Measurements from ENCODE around the gene PAPPA2.
A peak's percentile ranks its signal among the peaks of the same experiment; 100 is the strongest.
"Not testable (repeated sequence)": the region's sequence is repeated elsewhere in the genome, so short reads cannot be mapped to it uniquely, and the experiment has no call there.

The PAPPA2 gene

DNA sequence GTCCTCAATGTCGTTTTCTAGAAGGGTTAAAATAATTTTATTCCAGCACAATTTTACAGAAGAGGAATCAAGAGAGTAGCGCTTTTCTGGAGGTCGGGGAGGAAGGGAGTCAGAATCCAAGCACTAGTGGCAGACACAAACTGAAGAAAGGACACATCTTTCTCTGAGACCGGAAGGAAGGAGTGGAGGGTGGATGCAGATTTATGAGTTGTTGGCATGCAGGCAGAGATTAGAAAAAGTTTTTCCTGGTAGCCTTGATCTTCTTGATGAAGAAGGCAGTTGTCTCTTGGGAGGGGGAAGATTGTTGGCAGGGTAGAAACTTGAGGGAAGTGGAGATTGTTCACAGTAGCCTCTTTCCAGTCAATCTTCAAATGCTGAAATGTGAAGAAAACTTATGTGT lies 149.8 kb downstream of the PAPPA2 start:
- no peak for DNase-seq

DNA sequence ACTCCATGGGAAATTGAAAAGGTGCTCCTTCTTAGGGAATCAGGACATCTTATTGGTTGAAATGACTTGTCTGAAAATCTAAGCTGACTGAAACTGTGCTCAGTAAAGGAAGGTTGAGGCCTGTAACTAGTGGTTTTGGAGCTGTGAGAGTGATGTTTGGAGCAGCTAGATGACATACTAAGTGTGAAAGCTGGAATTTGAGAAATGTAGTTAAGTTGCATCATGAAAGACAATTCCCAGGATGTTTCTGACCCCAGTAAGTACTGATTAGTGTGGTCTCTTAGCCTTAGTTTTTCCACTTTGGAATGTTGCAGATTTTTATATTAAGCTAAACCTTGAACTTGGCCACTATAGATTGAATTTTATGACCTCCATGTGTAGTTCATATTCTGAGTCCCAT lies 154.9 kb downstream of the PAPPA2 start:
- no peak for DNase-seq

DNA sequence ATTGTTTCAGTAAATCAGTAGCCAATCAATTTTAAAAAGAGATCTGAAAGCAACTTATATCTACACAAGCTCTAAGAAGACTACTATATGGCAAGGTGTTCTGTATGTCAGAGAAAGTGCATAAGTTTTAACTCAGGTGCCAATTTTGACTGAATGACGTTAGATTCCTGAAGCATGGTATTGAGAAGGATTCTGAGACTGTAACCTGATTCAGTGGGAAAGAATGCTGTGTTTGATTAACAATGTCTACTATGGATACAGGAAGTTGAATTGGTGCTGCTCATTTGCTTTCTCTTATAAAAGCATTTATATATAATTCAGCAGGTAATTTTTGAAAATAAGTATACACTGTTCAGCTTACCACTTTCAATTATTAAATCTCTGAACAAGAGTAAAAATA lies 156.3 kb downstream of the PAPPA2 start:
- no peak for DNase-seq

DNA sequence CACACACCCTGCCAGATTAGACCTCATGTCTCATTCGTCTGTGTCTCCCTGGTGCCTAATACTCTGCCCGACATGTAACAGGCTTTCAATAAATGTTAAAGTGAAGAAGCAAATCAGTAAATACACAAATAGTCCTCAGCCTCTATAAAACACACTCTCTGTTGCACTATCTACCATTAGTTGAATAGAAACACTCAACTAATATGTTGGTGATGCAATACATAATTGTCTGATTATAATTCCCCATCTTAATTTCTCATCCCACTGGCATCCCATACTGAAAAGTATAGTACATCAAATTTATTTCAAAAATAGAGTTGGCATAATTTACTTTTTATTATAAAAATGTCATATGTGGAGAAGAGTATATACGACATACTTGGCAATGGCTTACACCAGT lies 162.4 kb downstream of the PAPPA2 start:
- DNase-seq: no peak

DNA sequence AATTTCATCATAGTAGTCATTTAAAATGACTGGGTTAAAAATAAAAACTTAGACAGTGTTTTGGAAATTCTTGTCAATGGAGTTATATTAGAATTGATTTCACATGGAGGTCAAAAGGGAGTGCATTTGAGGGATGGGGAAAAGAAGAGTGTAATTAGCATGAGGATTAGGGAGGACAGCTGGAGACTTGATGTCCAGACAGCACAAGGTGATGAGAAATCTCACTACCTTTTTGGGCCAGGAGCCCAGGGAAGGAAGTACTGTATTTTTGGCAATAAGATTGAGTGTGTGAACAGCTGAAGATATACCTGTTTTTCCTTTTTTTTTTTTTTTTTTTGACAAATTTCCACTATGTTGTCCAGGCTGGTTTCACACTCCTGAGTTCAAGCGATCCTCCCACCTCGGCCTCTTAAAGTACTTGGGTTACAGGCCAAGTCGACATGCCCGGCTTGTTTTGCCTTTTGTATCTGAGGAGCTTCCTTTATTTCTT lies 163.6 kb downstream of the PAPPA2 start:
- DNase-seq: no peak

DNA sequence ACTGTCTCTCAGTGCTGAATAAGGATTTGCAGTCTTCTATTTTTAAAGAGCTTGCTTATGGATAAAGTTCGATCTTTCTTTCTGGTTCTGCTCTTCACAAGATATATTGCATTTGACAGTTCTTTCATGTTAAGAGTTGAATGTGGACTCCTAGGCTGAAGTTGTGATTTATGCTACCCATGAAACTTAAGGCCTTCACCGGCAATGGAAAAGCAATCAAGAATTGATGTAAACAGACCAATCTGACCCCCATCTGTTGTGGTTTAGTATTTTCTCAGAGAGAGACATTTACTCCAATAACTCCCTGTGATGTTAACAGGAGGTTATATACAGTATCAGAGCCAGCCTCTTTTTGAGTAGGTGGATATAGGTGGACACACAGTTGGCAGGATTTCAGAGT lies 165.8 kb downstream of the PAPPA2 start:
- DNase-seq: no peak

DNA sequence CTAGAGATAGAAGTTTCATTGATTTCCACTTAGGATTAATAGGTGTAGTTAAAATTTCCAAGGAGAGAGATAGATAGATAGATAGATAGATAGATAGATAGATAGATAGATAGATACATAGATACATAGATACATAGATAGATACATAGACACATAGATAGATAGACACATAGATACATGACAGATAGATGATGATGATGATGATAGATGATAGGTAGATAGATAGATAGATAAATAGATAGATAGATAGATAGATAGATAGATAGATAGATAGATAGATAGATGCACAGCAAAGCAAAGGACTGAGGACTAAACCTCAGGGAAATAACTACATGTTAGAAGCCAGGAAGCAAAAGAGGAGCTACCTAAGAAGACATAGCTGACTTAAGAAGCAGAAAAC lies 171.8 kb downstream of the PAPPA2 start:
- DNase-seq: not testable (repeated sequence)

DNA sequence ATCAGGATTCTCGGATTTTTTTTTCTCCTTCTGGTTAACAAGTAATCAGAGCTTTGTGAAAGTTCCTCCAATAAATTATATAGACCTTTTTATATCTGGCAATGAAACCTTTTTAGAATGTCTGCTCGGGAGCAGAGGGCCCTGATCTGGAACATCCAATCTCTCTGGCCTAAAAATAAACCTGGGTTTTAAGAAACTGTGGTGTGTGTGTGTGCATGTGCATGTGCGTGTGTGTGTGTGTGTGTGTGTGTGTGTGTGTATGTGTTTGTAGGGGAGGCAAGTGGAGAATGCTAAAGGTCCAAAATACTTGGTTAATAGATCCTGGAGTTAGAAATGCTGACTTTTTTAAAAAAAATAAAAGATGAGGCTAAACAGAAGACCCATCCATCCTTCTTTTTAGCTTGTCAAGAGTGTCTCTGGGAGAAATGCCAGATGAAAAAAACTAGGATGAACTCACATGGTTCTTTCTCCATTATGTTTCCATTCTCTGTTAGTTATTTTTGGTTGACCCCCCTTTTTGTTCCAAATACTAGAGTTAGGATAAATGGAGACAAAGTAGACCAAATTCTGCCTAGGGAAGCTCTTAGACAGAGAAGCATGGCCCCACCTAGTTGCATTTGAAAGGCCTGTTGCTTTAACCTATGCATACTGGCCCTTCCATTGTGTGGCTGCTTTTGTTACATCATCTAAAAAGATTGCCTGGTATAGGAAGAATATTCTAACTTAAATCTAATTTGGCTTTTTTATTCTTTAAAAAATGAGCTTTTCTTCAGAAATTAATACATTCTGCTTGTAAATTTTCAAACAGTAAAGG lies 175.9 kb downstream of the PAPPA2 start:
- DNase-seq: no peak

DNA sequence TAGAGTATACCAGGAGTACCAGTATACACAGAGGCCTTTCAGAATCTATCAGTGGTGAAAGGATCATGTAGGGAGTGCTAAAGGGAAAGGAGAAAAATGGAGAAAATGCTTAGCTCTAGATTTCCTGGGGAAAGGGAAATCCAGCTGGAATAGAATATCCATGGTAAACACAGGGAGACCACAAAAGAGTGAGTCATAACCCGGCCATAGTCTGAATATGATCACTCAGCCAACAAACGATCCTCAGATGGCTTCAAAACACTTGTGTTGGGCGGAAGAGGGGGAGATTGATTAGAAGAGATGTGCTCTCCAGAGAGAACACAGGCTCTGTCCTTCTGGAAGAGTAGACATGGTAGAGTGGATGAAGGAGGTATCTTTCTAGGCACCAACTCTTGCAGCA lies 180.6 kb downstream of the PAPPA2 start:
- no peak for DNase-seq

DNA sequence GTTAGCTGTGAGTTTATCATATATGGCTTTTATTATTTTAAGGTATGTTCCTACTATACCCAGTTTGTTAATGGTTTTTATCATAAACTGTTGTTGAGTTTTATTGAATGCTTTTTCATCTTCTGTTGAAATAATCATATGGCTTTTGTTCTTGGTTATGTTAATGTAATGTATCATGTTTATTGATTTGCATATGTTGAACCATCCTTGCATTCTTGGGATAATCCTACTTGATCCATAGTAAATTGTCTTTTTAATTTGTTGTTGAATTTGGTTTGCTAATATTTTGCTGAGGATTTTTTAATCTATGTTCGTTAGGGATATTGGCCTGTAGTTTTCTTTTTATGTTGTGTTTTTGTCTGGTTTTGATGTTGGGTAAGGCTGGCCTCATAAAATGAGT lies 185.6 kb downstream of the PAPPA2 start:
- DNase-seq: no peak

DNA sequence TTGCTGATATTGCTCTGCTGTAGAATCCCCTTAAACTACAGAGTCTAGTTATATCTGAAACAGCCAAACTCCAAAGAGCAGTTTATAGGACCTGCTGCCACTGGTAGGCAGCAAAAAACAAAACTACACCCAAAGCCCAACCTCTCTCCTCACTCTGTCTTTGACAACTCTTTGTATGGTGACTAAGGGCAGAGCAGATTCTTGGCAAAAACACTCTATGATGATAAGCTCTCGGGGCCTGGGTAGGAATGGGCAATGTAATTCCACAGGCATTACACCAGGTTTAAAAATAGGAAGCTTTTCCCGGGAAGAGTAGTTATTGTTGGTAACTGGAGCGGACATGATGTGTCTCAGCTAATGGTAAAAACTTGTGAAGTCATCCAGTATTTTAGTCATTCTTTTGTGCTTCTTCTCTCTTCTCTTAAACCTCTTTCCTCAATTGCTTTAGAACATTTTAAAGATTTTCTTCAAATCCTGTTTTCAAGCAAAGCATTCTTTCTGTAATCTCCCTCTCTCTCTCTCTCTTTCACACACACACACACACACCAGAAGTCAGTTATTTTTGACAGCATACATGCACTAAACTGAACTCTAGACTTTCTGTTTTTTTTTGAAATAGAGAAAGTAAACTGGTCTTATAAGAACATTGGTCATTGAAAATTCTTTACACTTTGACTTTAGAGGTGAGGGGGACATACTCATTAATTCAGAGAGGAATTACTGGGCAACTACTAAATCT lies 193.5 kb downstream of the PAPPA2 start:
- no peak for DNase-seq

DNA sequence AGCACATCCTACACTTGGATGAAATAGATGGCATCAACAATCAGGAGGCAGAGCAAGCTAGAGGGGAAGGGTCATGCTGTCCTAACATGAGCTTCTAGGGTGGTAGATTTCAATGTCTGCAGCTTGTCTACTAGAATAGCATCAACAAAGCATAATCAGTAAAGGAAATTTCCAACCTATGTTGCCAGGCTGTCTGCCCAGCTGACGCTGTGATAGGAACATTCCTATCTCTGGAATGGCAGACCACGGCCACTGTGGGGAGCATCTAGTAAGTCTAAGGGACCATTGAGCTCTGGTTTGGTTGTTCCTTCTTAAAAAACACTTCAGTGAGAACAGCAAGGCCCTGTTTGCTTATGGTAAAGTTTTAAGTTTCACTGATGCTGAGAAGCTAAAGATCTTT lies 206.8 kb downstream of the PAPPA2 start:
- no peak for DNase-seq

DNA sequence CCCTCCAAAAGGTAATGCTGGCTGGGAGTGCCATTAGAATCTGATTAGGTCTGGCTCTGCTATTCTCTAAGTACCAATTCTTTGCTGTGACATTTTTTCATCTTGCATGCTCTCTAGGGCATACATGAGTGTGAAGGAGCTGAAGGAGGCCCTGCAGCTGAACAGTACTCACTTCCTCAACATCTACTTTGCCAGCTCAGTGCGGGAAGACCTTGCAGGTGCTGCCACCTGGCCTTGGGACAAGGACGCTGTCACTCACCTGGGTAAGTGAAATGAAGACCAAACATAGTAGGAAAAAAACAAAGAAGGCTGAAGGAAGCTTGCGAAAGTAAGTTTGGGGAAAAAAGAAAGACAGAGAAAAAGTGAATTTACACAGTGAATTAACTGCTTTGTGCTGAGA lies 207.9 kb downstream of the PAPPA2 start:
- DNase-seq: no peak

DNA sequence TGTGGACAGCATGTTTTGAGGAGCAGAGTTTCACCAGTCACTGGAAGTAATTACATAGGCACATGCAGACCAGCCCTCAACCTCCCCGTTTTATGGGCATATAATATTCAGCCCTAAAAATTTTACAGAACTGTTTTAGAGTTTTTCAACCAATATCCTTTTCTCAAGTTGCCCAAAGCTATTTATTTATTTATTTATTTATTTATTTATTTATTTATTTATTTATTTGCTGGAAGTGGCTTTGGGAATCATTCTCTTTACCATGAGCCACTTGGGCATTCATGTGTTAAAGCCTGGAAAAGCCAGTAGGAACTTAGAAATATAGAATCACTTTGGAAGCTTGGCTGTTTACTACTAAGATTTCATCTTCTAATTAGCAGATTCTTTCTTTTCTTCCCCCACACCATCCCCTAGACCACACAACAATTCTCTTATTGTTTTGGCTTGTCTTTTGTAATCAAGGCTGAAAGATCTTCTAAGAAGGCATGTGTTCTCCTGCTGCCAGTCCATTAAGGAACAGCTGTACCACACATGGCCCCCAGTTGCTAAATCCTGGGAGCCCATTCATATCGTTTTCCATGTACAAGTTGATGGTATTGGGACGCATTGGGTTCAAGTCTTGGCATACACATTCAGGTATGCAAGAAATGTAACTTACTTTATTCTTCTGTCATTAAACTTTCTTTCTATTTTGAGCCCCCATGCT lies 220.0 kb downstream of the PAPPA2 start:
- DNase-seq: no peak

DNA sequence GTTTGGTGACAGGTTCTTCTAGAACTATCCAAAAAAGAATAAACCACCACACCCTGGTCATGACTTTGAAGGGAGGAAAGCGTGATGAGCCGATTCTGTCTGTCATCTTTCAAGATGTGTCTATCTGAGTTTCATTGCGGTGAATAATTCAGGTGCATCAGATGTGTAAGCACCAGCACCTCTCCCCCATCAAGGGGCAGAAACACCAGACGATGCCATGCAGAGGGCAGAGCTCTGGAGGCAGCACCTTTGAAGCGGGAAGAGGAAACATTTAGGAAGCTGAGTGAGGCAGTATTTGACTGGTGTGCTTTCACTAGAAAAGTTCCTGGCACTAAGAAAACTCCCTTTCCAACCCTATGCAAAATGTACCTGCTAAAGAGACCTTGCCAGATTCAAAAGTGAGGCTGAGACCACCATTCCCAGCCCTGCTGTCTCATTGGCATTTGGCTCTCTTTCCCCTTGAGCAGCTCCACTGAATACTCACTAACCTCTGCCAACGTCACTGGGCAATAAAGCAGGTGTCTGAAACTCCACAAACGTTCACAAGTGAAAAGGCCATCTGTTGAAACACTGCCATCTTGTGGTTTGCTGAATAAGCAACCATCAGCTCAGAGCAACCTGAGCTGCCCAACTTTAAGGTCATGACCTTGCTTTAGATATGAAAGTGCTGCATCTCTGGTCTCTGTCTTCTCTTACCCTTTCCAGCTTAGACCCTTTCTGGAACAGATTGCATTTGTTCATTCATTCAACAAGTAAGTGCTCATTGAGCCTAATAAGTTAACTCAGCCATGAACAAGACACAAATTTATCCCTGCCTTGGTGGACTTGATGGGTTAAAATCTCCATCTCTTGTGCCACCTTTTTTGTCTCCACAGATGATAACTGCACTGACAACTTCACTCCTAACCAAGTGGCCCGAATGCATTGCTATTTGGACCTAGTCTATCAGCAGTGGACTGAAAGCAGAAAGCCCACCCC lies 228.6 kb downstream of the PAPPA2 start:
- peak; percentile 3 for DNase-seq

DNA sequence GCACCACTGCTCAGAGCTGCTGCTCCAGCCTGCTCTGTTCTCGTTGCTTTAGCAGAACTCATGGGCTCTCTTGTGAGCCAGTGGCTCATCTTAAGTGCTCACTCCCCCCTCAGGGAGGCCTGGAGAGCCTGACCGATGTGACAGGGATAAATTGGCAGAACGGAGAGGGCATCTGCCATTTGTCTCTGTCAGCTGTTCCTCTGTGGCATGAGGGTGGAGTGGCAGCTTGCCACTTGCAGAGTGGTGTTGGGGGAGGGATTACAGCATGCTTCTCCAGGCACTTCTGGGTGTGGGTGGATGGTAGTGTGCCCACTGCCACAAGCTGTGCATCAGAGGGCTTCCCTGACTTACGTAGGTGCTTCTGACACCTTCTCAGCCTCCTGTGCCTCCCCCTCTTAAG lies 229.5 kb downstream of the PAPPA2 start:
- DNase-seq: no peak

DNA sequence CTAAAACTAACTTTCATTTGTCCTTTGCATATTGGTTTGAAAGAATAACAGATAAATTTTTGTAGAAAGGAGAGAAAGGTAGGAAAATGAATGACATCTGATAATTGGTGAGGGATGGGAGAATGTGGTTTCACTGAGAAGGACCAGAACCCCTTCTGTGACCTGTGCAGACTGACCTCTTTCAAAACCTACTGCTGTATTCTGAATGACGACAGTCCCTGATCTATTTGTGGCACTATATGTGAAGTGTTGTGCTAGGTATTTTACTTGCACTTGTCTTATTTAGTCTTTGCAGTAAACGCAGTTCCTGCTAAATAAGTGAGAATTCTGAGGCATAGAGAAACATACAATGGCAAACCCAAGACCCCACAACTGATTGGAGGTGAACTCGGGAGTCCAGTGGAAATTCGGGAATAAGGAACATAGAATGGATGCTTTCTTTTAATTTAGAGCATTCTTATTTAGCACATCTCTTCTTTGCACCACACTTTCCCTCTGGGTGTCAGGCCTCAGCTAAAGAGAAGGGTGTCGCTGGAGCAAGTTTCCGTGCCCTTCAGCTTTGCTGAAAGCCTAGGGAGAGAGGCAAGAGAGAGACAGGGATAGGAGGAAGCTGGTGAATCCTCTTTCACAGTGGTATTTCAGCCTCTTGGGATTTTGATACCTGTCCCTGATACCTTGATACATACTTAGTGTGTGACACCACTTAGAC lies 230.2 kb downstream of the PAPPA2 start:
- no peak for DNase-seq

DNA sequence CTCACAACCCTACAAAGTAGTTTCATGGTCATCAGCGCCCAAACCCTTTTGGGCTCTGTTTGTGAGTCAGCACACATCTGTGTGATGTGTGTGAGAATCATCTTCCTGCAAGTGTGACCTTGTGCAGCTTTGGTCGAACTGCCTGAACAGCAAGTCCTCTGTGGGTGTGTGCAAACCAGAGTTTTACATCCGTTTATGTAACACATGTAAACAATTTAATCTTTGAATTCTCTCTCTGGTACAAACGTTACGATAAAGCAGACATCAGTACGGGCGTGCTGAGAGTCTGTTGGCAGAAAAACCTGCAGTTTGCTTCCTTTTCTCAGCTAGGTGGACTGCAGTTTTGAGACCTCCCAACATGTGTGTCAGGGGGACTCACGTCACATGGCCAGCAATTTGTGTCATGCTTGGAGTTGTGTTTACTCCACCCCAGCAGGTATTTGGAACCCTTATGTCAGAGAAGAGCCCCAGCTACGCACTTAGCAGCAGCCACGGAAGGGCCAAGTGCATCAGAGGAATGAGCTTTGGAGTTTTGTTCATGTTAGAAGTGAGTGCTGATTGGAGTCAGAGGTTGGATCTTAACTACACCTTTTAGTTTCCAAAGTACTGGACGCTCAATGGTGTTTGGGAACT lies 230.8 kb downstream of the PAPPA2 start:
- no peak for DNase-seq

DNA sequence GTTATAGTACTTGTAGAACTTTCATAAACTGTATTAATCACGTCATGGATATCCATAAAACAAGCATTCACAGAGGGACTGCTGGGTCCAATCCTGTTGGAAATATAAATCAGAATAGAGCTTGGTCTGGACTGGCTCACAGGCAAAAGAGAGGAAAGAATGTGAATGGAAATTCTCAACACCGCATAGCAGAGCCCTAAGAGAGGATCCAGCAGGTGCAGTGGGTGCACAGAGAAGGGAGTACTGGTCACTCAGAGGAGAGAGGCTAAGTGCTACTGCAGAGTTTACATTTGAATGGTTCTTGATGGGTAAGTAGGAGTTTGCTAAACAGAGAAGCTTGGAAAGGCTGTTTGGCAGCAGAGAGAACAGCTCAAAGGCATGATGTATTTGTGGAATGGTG lies 231.7 kb downstream of the PAPPA2 start:
- DNase-seq: no peak

DNA sequence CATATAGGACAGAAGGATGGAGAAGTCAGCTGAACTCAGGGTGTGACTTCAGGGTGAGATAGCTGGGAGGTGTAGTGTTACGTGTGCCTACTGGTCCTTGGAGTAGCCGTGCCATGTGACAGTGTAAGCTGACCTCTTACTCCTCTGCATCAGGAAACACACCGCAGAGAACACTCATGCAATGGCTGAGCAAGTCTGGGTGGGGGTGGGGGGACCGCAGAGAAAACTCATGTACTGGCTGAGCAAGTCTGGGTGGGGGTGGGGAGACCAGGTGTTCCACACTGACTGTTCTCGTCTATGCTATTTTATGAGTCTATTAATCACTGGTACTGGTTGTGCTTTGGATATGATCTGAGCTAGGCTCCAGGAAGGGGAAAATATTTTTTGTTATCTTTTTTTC lies 233.1 kb downstream of the PAPPA2 start:
- DNase-seq: no peak

DNA sequence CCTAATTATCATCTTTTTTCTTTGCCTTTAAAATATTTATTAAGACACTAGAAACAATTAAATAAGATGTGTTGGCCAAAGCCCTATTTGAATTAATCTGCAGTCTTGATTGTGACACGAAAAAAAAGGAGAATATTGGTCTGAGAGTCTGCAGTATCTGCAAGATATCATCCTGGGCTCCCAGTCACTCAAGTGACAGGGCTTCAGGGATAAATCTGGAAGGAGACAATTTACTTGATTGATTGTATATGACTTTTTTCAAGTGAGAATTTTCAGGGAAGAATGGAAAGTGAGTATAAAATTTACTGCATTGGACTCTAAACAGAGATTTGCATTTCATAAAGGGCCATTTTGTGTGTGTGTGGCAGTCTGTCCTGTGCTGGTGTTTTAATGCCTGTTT lies 233.7 kb downstream of the PAPPA2 start:
- no peak for DNase-seq
